ENCODE data around the gene PSMG4.

GRCh38 chr6:3277851-3278416, 19.2 kb downstream of the PSMG4 start:
- TF ChIP-seq POLR2A (IDR thresholded peaks at IDR 0.05; ENCODE audit: low read depth, low read length) (no peak), POLR2AphosphoS5 (IDR thresholded peaks at IDR 0.05; ENCODE audit: low read depth, low read length) (no peak), TAF1 (IDR thresholded peaks at IDR 0.05; ENCODE audit: low read depth, low read length) (no peak), PAX5 (IDR thresholded peaks at IDR 0.05; ENCODE audit: insufficient read depth, low read length, severe bottlenecking) (no peak), SPI1 (IDR thresholded peaks at IDR 0.05; ENCODE audit: low read depth, low read length) (no peak), POU2F2 (IDR thresholded peaks at IDR 0.05; ENCODE audit: low read depth, low read length) (no peak)
